HCT116 (cell line): Measurements from ENCODE around the gene CRLF3. TPM values are rescaled to one million over a fixed set of nuclear protein-coding genes. Genes with fewer than 3 reads are reported as not detected.

Experiments
- ATAC-seq: fragments of 200-7000 bp; cut with Tn5 transposase; 2 replicates; pipeline ENCODE4 v1.9.1; 2020; ENCODE audit warnings: mild to moderate bottlenecking, moderate library complexity
- BruUV-seq: library from RNA; stranded (reverse); fragments of 400-500 nt; replicated peaks from 2 replicates; lab custom pipeline; 2021; lab: Mats Ljungman, UMichigan
- CTCF ChIA-PET: fragments of 300-600 bp; sonication (Branson Sonifier 250); formaldehyde crosslinking; loops from one replicate; lab custom pipeline; 2021; ENCODE audit warnings: antibody characterized with exemption; lab: Charles Lee
- POLR2A ChIA-PET: fragments of 300-600, 350-600 bp; sonication (Branson Sonifier 250); formaldehyde crosslinking; loops from one replicate; lab custom pipeline; 2021; ENCODE audit warnings: antibody characterized with exemption; lab: Charles Lee
- RAD21 ChIA-PET, 2 experiments: fragments of 300-600 bp; sonication (Branson Sonifier 250); formaldehyde crosslinking; loops; one replicate each; lab custom pipeline; 2023; ENCODE audit warnings: low total read pairs in 2 of 2; ENCODE audit not compliant: uncharacterized antibody in 2 of 2, unreplicated experiment in 2 of 2, low non-redundant PET in 1 of 2; lab: Charles Lee
- DNase-seq: peaks from one replicate; pipeline ENCODE4 v3.0.0-alpha.2; 2010; ENCODE audit warnings: low read depth, low spot score
- H2AFZ ChIP-seq: fragments of 200-600 bp; shearing (Covaris generic), sonication (generic); 2 replicates; pipeline ENCODE4 v1.6.1; 2017; ENCODE audit warnings: low read depth, mixed run types, mixed read lengths, antibody characterized with exemption, low read length; ENCODE audit not compliant: poor library complexity, severe bottlenecking
- H3K27ac ChIP-seq: 2 replicates; pipeline ENCODE4 v1.5.1; 2012; ENCODE audit warnings: low read depth, low read length
- H3K27me3 ChIP-seq: fragments of 200-600 bp; sonication (generic); 2 replicates; pipeline ENCODE4 v1.6.1; 2016; ENCODE audit warnings: mixed run types, low read length, mixed read lengths; ENCODE audit not compliant: insufficient read depth
- H3K36me3 ChIP-seq, 2 experiments: fragments of 200-500 bp in 1 of 2; fragments of 200-600 bp in 1 of 2; sonication (Bioruptor generic) in 1 of 2; sonication (generic) in 1 of 2; 2 replicates each; pipeline versions ENCODE4 v1.5.1 to v1.6.1; 2014 to 2016; ENCODE audit warnings: low read length in 2 of 2, inconsistent platforms in 1 of 2, mixed read lengths in 1 of 2, mixed run types in 1 of 2; ENCODE audit not compliant: insufficient read depth in 2 of 2, control insufficient read depth in 1 of 2
- H3K4me1 ChIP-seq, 2 experiments: fragments of 200-600 bp in 1 of 2; sonication (generic) in 1 of 2; 2 replicates each; pipeline versions ENCODE4 v1.5.1 to v1.6.1; 2012 to 2017; ENCODE audit warnings: low read length in 2 of 2, inconsistent platforms in 1 of 2, mild to moderate bottlenecking in 1 of 2, mixed read lengths in 1 of 2, mixed run types in 1 of 2, moderate library complexity in 1 of 2; ENCODE audit not compliant: insufficient read depth in 2 of 2, control insufficient read depth in 1 of 2
- H3K4me2 ChIP-seq: fragments of 200-600 bp; sonication (generic); 2 replicates; pipeline ENCODE4 v1.6.1; 2017; ENCODE audit warnings: mixed run types, low read length, mixed read lengths
- H3K4me3 ChIP-seq, 2 experiments: fragments of 200-600 bp in 1 of 2; sonication (generic) in 1 of 2; replicated peaks in 1 of 2; 2 replicates each; pipeline ENCODE4 v1.5.1; 2011 to 2016; ENCODE audit warnings: low read length in 2 of 2, control low read depth in 1 of 2, low read depth in 1 of 2, mild to moderate bottlenecking in 1 of 2, mixed read lengths in 1 of 2, mixed run types in 1 of 2
- H3K79me2 ChIP-seq: fragments of 200-600 bp; sonication (generic); 2 replicates; pipeline ENCODE4 v1.6.1; 2017; ENCODE audit warnings: mild to moderate bottlenecking, mixed run types, low read length, moderate library complexity, mixed read lengths; ENCODE audit not compliant: insufficient read depth
- H3K9ac ChIP-seq: fragments of 200-600 bp; sonication (generic); 2 replicates; pipeline ENCODE4 v1.6.1; 2016; ENCODE audit warnings: low read length, mixed read lengths
- H3K9me2 ChIP-seq: fragments of 200-600 bp; sonication (generic), shearing (Covaris generic); 2 replicates; pipeline ENCODE4 v1.6.1; 2017; ENCODE audit warnings: mixed run types, mild to moderate bottlenecking, moderate library complexity; ENCODE audit not compliant: insufficient read depth
- H3K9me3 ChIP-seq, 2 experiments: fragments of 200-500 bp in 1 of 2; fragments of 200-600 bp in 1 of 2; sonication (Bioruptor generic) in 1 of 2; sonication (generic) in 1 of 2; 2 replicates each; pipeline ENCODE4 v1.6.1; 2014 to 2017; ENCODE audit warnings: low read length in 2 of 2, mixed read lengths in 2 of 2, inconsistent platforms in 1 of 2, low read depth in 1 of 2, mild to moderate bottlenecking in 1 of 2, mixed run types in 1 of 2, moderate library complexity in 1 of 2; ENCODE audit not compliant: control insufficient read depth in 1 of 2, insufficient read depth in 1 of 2
- H4K20me1 ChIP-seq: fragments of 200-600 bp; sonication (generic), shearing (Covaris generic); 2 replicates; pipeline ENCODE4 v1.6.1; 2017; ENCODE audit warnings: mixed run types, mild to moderate bottlenecking, moderate library complexity; ENCODE audit not compliant: insufficient read depth
- ATF3 ChIP-seq: IDR thresholded peaks from 2 replicates; pipeline ENCODE4 v1.6.1; 2012
- CTCF ChIP-seq, 3 experiments: fragments of 200-600 bp in 1 of 3; sonication (generic) in 1 of 3; IDR thresholded peaks in 2 of 3; conservative IDR thresholded peaks in 1 of 3; 2 replicates each; pipeline ENCODE4 v1.5.1; 2012 to 2017; ENCODE audit warnings: low read depth in 2 of 3, low read length in 2 of 3, antibody characterized with exemption in 1 of 3, borderline replicate concordance in 1 of 3, control low read depth in 1 of 3, mild to moderate bottlenecking in 1 of 3, mixed read lengths in 1 of 3, mixed run types in 1 of 3, moderate library complexity in 1 of 3; ENCODE audit not compliant: insufficient read depth in 1 of 3
- EGR1 ChIP-seq: IDR thresholded peaks from 2 replicates; pipeline ENCODE4 v1.6.1; 2012; ENCODE audit warnings: low read depth
- JUND ChIP-seq: IDR thresholded peaks from 2 replicates; pipeline ENCODE4 v1.6.1; 2012
- POLR2AphosphoS5 ChIP-seq: IDR thresholded peaks from 2 replicates; pipeline ENCODE4 v1.6.1; 2011; ENCODE audit warnings: mild to moderate bottlenecking, low read depth, low read length, moderate library complexity
- TCF7L2 ChIP-seq: IDR thresholded peaks from 2 replicates; pipeline ENCODE4 v1.7.0; 2011; ENCODE audit warnings: borderline replicate concordance, inconsistent platforms; ENCODE audit not compliant: insufficient read depth, insufficient read length; ENCODE audit errors: extremely low read depth
- YY1 ChIP-seq: IDR thresholded peaks from 2 replicates; pipeline ENCODE4 v1.6.1; 2011; ENCODE audit warnings: low read length, low read depth, moderate library complexity, mild to moderate bottlenecking; ENCODE audit not compliant: insufficient replicate concordance; ENCODE audit errors: extremely low read depth
- ZFX ChIP-seq: fragments of 450-650 bp; IDR thresholded peaks from 2 replicates; pipeline ENCODE4 v1.6.1; 2017
- intact Hi-C: fragments of 100-400 bp; cut with micrococcal nuclease; formaldehyde crosslinking; loops from 2 replicates; pipeline ENCODE4 v1.10.0; 2022
- total RNA-seq: library from RNA; stranded (reverse); gene quantifications from one replicate; pipeline ENCODE4 v1.2.1, GENCODE V29; 2021; ENCODE audit not compliant: unreplicated experiment

The CRLF3 gene
- total RNA-seq, 1 experiment from 2014 or later = 32.4 TPM

- Histone ChIP-seq H3K4me2 (peak overlapping the region; percentile 88), H3K27ac (peak overlapping the region; percentile 68), H3K9me3 (no peaks in the 10 kb centered on the region), H3K4me1 (peaks cover 15 to 29% of the 10 kb centered on the region in 2 experiments), H4K20me1 (no peaks in the 10 kb centered on the region), H3K9me2 (no peaks in the 10 kb centered on the region), H3K79me2 (peaks cover 41% of the 10 kb centered on the region), H3K9ac (peak overlapping the region; percentile 94), H3K36me3 (peaks cover 0 to 7% of the 10 kb centered on the region in 2 experiments; a peak in 1 of 4 replicates), H3K27me3 (no peaks in the 10 kb centered on the region), H2AFZ (peak overlapping the region; percentile 96), H3K4me3 (peak overlapping the region; percentile 77 to 97)
- DNase-seq (no peak), ATAC-seq (peak; percentile 34; the same call in 1 of the 2 replicates)
- intact Hi-C loops = no loop called here
- BruUV-seq = TSS peak; percentile 82
- ChIA-PET RAD21 (interaction anchor here in 1 of 2 experiments (0.6 kb wide), 1 partner anchor 88 kb away, joined by 4 read pairs; no protein-coding TSS in a partner anchor), POLR2A (interaction anchor here (0.6 kb wide), 1 partner anchor 26 kb away, joined by 3 read pairs; no protein-coding TSS in a partner anchor), CTCF (no interaction called here)
- TF ChIP-seq POLR2AphosphoS5 = no peak
- no peak for TF ChIP-seq ZFX
- TF ChIP-seq ATF3 = no peak
These were observed 6.8 kb upstream of the CRLF3 start for GRCh38 chr17:30831257-30831656.

GRCh38 chr17:30829022-30829421 lies 4.5 kb upstream of the CRLF3 start:
- Histone ChIP-seq H3K9ac (no peak overlapping the region), H3K27ac (no peak overlapping the region), H3K36me3 (no peaks in the 10 kb centered on the region), H3K79me2 (peaks cover 26% of the 10 kb centered on the region), H3K27me3 (no peaks in the 10 kb centered on the region), H3K9me3 (no peaks in the 10 kb centered on the region), H3K4me1 (peaks cover 16 to 42% of the 10 kb centered on the region in 2 experiments), H3K4me3 (no peak overlapping the region), H4K20me1 (no peaks in the 10 kb centered on the region), H2AFZ (no peak overlapping the region), H3K4me2 (no peak overlapping the region)
- RAD21 ChIA-PET = no interaction called here
- intact Hi-C loops = no loop called here
- CTCF ChIA-PET = no interaction called here
- POLR2A ChIA-PET = no interaction called here
- BruUV-seq = no TSS peak
- DNase-seq = no peak
- no peak for ATAC-seq
- TF ChIP-seq CTCF (IDR thresholded peaks at IDR 0.05 in 2 of 3, conservative IDR thresholded peaks at IDR 0.05 in 1 of 3; ENCODE audit: borderline replicate concordance in 1 of 3, insufficient read depth in 1 of 3, low read depth in 2 of 3, low read length in 2 of 3) (no peak), TCF7L2 (no peak), YY1 (no peak), EGR1 (no peak), JUND (no peak)
- TF ChIP-seq, all 23 proteins: peak for 0
- H3K9me2 ChIP-seq = no peaks in the 10 kb centered on the region
